ENCODE measurements around the gene WNT10A.

DNA sequence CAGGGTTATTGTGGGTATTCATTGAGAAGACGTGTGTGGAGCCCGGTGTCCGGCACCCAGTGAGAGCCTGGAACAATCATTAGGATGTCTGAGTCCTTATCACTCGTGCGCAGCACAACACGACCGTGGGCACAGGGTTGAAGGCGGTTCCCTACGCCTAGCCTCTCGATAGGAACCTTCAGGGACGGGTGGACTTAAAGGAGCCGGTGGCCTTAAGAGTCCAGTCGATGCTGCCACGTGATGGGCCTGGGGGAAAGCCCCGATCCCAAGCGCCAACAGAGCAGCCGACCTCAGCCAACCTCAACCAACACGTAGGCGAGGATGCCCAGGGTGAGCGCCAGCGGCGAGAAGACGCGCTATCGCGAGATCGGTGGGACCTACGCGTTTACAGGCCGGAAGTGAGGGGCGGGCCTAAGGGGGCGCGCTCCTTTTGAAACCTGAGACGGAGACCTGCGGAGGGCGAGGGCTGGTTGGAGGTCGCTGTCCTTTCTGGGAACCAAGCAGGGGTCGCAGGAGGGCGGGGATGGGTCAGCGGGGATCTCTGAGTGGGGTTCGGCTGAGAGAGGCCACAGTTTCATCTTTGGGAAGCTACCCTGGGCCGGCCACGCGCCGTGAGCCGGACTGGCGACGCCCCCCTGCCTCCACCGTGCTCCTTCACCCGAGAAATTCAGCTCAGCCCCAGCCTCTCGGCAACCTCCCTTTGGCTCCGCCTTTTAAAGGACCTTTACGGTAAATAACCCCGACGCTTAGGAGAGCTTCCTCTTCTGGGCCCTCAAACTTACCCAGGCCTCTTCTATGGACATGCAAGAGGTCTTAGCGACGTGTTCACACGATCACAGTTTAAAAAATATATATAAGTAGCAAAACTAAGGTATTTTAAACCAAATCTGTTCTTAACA lies 28.3 kb downstream of the WNT10A start:
- TF ChIP-seq, protein P1, sequence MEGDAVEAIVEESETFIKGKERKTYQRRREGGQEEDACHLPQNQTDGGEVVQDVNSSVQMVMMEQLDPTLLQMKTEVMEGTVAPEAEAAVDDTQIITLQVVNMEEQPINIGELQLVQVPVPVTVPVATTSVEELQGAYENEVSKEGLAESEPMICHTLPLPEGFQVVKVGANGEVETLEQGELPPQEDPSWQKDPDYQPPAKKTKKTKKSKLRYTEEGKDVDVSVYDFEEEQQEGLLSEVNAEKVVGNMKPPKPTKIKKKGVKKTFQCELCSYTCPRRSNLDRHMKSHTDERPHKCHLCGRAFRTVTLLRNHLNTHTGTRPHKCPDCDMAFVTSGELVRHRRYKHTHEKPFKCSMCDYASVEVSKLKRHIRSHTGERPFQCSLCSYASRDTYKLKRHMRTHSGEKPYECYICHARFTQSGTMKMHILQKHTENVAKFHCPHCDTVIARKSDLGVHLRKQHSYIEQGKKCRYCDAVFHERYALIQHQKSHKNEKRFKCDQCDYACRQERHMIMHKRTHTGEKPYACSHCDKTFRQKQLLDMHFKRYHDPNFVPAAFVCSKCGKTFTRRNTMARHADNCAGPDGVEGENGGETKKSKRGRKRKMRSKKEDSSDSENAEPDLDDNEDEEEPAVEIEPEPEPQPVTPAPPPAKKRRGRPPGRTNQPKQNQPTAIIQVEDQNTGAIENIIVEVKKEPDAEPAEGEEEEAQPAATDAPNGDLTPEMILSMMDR (IDR thresholded peaks at IDR 0.05): no peak
- TF ChIP-seq POLR2A (IDR thresholded peaks at IDR 0.05): no peak

Measured in testis (tissue), 2 donors.